HG02610 (cell line): ENCODE measurements around the gene ZNF710.

Experiments
- ATAC-seq: cut with Tn5 transposase; IDR thresholded peaks from one replicate; pipeline ENCODE4 v1.9.1; 2021; ENCODE audit warnings: mild to moderate bottlenecking, moderate library complexity; ENCODE audit not compliant: unreplicated experiment

Gene ZNF710

DNA sequence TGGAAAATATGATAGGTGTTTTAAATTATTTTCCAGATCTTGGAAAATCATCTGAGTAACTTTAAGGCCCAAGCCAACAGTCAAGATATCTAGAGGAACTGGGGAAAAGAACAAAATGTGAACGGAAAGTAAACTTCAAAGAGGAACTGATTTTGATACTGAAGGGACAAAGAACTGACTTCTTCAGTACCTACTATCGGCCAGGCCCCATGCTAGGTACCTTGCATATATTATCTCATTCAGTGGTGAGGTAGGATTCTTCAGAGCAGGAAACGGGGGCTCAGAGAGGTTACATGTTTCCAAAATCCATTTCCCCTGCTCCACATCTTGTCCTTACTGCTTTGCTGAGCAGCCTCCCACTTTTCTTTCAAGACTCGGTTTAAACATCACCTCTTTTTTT is 9.8 kb upstream of the ZNF710 start:
- no peak for ATAC-seq

DNA sequence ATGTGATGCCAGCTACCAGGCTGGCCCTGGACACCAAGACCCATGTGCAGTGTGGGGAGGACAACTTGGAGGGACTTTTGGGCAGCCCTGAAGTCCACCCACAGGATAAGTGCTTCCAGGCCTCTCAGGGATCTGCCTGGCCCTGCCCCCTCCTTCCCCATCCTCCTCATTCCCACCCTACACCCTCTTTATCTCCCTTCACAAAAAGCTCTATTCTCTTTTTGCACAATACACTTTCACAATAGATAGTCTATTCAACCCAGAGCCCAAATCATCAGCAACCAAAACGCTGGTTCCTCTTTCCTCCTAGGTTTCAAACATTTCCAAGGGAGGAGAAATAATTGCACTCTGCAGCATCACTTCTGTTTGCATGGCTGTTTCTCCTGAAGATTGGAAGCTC is 7.8 kb upstream of the ZNF710 start:
- ATAC-seq = no peak

DNA sequence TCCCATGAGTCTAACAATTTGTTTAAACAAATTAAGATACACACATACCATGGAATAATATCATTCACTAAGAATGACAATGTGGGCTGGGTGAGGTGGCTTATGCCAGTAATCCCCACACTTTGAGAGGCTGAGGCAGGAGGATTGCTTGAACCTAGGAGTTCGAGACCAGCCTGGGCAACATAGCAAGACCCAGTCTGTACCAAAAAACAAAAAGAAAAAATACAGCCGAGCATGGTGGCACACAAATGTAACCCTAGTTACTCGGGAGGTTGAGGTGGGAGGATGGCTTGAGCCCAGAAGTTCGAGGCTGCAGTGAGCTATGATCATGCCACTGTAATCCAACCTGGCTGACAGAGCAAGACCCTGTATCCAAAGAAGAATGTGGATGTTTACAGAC is 4.0 kb upstream of the ZNF710 start:
- no peak for ATAC-seq

DNA sequence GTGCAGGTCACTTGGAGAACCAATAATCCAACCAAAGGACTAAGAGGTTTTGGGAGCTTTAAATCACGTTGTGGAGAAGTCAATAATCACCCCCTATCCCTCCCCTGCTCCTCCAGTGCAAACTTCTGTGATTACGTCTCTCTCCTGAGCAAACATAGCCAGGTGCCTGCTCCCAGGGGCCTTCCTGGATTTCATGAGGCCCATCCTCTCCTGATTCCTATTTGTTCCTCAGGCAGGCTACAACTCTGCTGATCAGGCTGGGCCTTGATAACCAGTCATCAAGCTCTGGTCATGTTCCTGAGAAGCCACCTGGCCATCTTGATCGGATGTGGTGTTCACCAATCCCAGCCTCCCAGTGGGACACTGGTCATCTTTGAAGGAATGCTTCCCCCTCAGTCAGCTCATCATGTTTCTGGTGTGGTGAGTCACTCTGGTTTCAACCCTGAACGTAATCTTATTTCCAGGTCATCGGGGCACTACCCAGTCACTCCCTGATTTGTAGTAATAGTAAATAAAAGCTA is 2.9 kb upstream of the ZNF710 start:
- ATAC-seq = no peak

DNA sequence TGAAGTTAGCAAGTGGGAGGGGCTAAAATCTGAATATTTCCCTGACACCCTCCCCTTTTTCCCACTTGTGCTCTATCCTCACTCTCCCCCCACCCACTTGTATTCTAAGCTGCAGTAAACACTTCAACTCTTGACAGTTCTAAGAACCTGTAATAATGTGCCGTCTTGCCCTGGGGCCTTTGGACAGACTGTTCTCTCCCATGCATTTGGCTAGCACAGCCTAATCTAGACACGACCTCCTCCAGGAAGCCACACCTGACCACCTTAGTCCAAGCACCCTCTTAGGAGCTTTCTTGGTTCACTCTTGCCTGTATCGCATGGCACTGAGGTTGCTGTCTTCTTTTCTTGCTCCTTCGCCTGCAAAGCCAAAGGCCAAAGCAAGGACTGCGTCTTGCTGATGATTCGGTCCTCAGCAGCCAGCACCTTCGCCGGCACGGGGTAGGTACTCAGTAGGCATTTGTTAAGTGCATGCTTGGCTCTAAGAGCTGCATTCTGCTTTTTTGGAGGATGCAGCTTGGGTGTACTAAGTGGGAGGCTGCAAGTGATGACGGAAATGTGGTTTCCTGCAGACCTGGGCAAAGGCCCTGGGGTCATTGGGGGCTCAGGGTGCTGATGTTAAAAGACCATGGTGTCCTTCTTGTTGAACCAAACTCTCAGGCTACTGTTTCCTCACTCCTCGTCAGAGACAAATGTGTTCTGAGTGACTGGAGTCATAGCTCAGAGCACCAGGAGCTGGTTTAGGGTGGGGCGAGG is 2.0 kb upstream of the ZNF710 start:
- ATAC-seq = no peak

- no peak for ATAC-seq
Measured at GRCh38 chr15:89999676-90000185, 1.4 kb upstream of the ZNF710 start.

DNA sequence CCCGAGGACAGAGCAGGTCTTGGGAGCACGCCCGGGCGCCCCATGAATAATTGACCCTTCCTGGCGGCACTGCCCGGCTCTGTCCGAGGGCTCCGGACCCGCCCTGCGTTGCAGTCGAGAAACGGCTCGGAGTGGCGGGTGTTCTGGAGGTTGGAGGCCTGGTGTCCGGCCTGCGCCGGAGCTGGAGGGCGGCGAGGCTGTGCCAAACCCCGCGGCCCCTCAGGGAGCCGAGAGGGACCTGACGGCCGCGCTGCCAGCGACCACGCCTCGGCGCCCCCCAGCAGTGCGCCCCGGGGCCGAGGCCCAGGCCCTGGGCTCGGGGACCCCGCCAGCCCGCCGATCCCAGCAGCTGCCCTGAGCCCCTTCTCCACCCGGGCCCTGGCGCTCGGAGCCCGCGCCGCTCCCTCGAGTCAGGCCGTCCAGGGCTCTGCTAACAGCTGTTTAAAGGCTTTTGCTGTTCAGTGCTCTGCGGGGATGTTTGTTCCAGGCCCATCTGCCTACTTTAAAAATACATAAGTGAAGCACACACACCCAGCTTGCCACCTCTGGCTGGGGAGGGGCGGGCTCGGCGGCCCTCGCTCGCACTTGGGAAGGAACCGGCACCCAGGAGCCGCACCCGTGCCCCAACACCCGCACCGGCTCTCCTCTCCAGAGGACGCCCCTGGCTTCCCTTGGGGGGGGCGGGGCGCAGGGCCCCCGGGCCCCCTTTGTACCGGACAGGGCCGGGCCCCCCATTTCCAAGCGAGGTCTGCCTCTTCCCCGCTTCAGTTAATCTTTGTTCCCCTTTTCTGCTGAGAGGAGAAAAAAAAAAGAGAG is 730 bp upstream of the ZNF710 start:
- no peak for ATAC-seq

GRCh38 chr15:90001683-90002427 is 731 bp downstream of the ZNF710 start:
- peak; percentile 32 for ATAC-seq

GRCh38 chr15:90002428-90002844 is 1.3 kb downstream of the ZNF710 start:
- peak; percentile 29 for ATAC-seq

GRCh38 chr15:90003736-90004135 is 2.6 kb downstream of the ZNF710 start:
- ATAC-seq = no peak

DNA sequence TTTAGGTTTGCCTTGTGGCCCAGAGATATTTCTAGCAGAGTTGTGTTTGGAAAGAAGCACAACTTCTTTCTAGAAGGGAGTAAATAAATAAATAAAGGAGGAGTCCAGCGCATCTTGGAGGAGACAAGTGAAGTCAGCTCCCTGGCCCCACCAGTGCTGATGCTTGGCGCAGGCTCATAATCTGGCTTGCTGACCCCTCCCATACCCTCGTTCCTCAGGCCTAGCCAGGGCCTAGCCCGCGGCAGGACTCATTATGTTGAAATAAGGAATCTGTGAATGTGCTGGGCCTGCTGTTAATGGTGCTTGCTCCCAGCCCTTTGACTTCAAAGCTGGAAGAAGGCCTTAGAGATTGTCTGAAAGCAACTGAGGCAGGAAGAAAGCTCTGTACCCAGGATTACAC is 3.1 kb downstream of the ZNF710 start:
- no peak for ATAC-seq

DNA sequence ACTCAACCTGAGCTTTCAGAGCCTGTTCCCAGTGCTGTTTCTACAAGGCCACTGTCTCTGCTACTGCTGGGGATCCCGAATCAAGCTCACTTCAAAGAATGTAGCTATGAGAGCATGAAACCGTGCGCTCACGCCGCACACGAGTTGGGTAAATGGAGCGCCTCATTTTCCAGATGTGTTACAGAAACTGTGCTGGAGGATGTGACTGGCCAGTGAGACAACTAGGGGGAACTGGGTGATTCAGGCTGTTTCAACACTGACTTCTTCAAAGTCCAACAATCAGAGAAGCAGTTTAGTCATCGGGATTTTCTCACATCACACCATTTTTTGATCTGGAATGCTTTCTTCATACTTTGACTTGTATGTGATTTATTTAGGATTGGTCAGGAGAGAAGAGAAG is 3.5 kb downstream of the ZNF710 start:
- ATAC-seq = no peak

DNA sequence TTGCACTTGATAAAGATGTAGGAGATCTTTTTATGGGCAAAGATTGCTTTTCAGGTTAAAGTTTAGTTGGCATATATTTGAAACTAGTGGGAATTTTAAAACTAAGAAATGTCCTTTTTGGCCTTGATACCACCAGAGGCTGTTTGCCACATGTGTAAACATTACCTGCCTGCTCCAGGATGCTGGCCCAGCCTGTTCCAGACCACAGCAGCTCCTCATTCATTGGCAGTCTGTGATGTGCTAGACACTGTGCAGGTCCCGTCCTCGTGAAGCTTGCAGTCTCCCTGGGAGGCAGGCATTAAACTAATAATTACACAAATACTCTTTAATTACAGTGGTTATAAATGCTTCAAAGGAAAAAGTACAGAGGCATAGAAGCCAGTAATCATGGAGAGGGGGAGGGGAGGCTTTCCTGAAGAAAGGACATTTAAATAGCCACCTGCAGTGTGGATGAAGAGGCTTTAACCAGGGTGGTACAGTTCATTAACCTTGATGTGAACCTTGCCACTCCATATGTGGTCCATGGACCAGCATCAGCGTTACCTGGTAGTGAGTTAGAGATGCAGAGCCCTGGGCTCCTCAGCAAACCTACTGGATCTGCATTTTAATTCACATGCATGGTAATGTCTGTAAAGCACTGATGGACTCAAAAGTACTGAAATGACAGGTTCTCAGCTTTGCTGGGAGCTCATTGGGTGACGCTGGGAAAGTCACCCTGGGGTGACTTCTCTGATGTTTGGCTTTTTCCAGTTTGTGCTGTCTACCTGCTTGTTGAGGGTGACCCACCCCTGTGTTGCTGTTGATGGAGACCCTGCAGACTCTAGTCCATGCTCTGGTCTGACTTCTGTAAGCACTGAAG is 5.3 kb downstream of the ZNF710 start:
- no peak for ATAC-seq

GRCh38 chr15:90007076-90007460 is 5.9 kb downstream of the ZNF710 start:
- ATAC-seq = no peak

- ATAC-seq = no peak
Measured at GRCh38 chr15:90008607-90009006, 7.5 kb downstream of the ZNF710 start.

DNA sequence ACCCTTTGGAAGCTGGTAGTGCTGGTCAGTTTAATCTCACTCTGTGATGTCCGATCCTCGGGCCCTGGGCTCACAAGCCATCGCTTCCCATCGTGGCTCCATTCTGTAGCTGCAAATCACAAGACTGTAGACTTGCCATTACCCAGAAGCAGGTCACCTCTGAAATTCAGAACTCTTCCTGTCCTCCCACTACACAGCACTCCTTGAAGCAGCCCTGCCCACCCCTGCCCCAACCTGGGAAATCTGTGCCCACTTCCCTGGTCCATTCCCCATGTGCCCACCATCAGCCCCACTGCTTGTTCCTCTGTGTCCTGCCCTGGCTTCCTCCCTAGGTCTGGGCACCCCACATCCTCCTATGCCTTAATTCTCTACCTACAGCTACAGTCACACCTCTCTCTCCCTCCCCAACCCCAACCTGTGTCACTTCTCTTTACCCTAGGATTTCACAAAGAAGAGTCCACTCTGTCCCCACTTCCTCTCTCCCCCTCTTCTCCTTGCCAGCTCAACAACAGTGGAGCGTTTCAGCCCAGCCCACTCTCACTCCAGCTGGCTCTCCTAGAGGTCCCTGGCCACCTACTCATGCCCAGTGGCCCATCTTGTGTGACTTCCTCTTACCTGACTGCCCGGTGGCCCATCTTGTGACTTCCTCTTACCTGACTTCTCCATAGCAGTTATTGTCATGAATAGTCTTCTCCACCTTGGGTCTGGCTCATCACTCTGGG is 8.3 kb downstream of the ZNF710 start:
- no peak for ATAC-seq

DNA sequence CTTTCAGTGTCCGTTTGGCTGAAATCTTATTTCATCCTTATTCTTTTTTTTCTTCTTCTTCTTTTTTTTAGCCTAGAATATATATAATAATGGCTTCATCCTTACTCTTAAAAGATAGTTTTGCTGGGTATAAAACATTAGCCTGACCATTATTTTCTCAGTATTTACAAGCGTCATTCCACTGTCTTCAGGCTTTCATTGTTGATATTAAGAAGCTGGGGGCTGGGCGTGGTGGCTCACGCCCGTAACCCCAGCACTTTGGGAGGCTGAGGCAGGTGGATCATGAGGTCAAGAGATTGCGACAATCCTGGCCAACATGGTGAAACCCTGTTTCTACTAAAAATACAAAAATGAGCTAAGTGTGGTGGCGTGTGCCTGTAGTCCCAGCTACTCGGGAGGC is 10.6 kb downstream of the ZNF710 start:
- no peak for ATAC-seq

DNA sequence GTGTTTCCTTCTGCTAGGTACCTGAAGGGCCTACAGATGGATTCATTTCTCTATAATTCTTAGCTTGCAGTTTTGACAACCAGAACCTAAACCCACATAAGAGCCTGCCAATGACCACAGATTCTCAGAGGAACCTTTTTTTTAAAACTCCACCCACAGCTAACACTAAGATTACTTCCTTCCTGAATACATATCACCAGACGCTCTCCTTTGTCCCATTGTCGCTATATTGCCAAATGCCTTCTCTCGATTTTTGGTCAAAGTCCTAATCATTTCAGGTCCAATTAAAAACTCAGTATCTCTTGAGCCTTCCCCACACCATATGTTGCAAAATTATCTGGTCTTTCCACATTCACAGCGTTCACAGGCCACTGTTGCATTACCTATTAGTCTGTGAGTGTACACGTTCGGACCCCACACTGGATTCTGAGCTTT is 12.4 kb downstream of the ZNF710 start:
- peak; percentile 66 for ATAC-seq

- ATAC-seq = no peak
Measured at GRCh38 chr15:90015294-90015693, 14.2 kb downstream of the ZNF710 start.

DNA sequence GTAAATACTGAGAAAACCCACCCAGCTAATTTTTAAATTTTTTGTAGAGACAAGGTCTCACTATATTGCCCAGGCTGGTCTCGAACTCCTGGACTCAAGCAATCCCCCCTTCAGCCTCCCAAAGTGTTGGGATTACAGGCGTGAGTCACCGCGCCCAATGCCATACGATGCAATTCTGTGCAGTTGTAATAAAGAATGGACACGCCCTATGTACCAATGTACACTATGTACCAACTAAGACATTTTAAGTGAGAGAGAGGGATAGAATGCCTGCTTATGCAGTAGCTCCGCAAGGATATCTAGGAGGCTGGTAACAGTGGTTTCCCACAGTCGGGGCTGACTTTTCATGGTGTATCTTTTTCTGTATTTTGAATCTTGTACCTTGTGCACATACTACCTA is 14.6 kb downstream of the ZNF710 start:
- ATAC-seq = no peak
